SH-SY5Y (cell line): ENCODE measurements around the gene PLAC8L1.

Source experiments
- GATA2 ChIP-seq: IDR thresholded peaks from 2 replicates; pipeline ENCODE4 v1.6.1; 2011; ENCODE audit warnings: mild to moderate bottlenecking, low read depth, low read length
- GATA3 ChIP-seq: IDR thresholded peaks from 2 replicates; pipeline ENCODE4 v1.6.1; 2011; ENCODE audit warnings: low read depth, mild to moderate bottlenecking, low read length, moderate library complexity

The PLAC8L1 gene

GRCh38 chr5:146040527-146040926 lies 64.8 kb downstream of the PLAC8L1 start:
- TF ChIP-seq GATA3 = no peak
- no peak for TF ChIP-seq GATA2

- no peak for TF ChIP-seq GATA3
- no peak for TF ChIP-seq GATA2
Observed at GRCh38 chr5:146039420-146039819, 66.0 kb downstream of the PLAC8L1 start.

- TF ChIP-seq GATA2 (no peak), GATA3 (no peak)
Observed at GRCh38 chr5:146034605-146035004, 70.8 kb downstream of the PLAC8L1 start.
